ENCODE measurements around the gene VPS35L. TPM values are rescaled to one million over a fixed set of nuclear protein-coding genes. Genes with fewer than 3 reads are reported as not detected.

The VPS35L gene
- total and polyA plus RNA-seq, 2 of the 13 experiments (the other 11 are each of a cell fraction or from before 2014, with no cell fraction given) = 1.4 to 1.6 TPM

GRCh38 chr16:19662351-19662750 lies 106.8 kb downstream of the VPS35L start (continued):
- no peak for TF ChIP-seq ZNF142 (CRISPR knock-in tag; IDR thresholded peaks at IDR 0.05)
- peak; percentile 33; the same call in 1 of the 2 replicates for TF ChIP-seq BCL6 (CRISPR knock-in tag; IDR thresholded peaks at IDR 0.05)
- no peak for TF ChIP-seq ZNF816 (CRISPR knock-in tag; IDR thresholded peaks at IDR 0.05; ENCODE audit: borderline replicate concordance)
- TF ChIP-seq MEIS1 (CRISPR knock-in tag; IDR thresholded peaks at IDR 0.05; ENCODE audit: borderline replicate concordance) = no peak
- TF ChIP-seq TOPORS (CRISPR knock-in tag; IDR thresholded peaks at IDR 0.05) = peak; percentile 60; the same call in 1 of the 2 replicates
- no peak; the same call in 1 of the 2 replicates for TF ChIP-seq TBX3 (IDR thresholded peaks at IDR 0.05; ENCODE audit: borderline replicate concordance)
- no peak for TF ChIP-seq SCMH1 (CRISPR knock-in tag; IDR thresholded peaks at IDR 0.05; ENCODE audit: borderline replicate concordance)
- peak; percentile 81; the same call in 1 of the 2 replicates for TF ChIP-seq ZNF280D (CRISPR knock-in tag; IDR thresholded peaks at IDR 0.05)
- no peak for TF ChIP-seq CHD4 (IDR thresholded peaks at IDR 0.05; ENCODE audit: borderline replicate concordance, low read length)
- no peak for TF ChIP-seq ZNF235 (CRISPR knock-in tag; IDR thresholded peaks at IDR 0.05; ENCODE audit: borderline replicate concordance)
- peak; percentile 64 for TF ChIP-seq NR2F2 (IDR thresholded peaks at IDR 0.05; ENCODE audit: borderline replicate concordance, low read depth)
- TF ChIP-seq ZNF329 (CRISPR knock-in tag; IDR thresholded peaks at IDR 0.05; ENCODE audit: low read depth) = no peak
- TF ChIP-seq PHF8 (CRISPR knock-in tag; IDR thresholded peaks at IDR 0.05) = no peak
- TF ChIP-seq ZNF552 (CRISPR knock-in tag; IDR thresholded peaks at IDR 0.05; ENCODE audit: borderline replicate concordance) = no peak
- TF ChIP-seq ZNF460 (CRISPR knock-in tag; IDR thresholded peaks at IDR 0.05; ENCODE audit: borderline replicate concordance) = no peak

Measured in HepG2 (cell line).